Neural cell (in vitro differentiated cells): ENCODE results near the gene PPP3R1. TPM values are rescaled to one million over a fixed set of nuclear protein-coding genes. Genes with fewer than 3 reads are reported as not detected.

Experiments used
- H2AFZ ChIP-seq: fragments of 200-600, 300-800 bp; sonication (generic), shearing (Covaris generic); 2 replicates; pipeline ENCODE4 v1.6.0; 2014; ENCODE audit warnings: low read depth, mild to moderate bottlenecking, antibody characterized with exemption, low read length, moderate library complexity
- H3F3A ChIP-seq: fragments of 200-600 bp; shearing (Covaris generic); 2 replicates; pipeline ENCODE4 v1.6.1; 2016; ENCODE audit warnings: mild to moderate bottlenecking, moderate library complexity, mixed read lengths, antibody characterized with exemption, low read length; ENCODE audit not compliant: insufficient read depth, poor library complexity, severe bottlenecking
- H3K27ac ChIP-seq: fragments of 200-600, 300-800 bp; sonication (generic), shearing (Covaris generic); 2 replicates; pipeline ENCODE4 v1.5.1; 2014; ENCODE audit warnings: mild to moderate bottlenecking, low read length, moderate library complexity
- H3K27me3 ChIP-seq: fragments of 300-800, 200-600 bp; sonication (generic), shearing (Covaris generic); 2 replicates; pipeline ENCODE4 v1.6.0; 2014; ENCODE audit warnings: mild to moderate bottlenecking, low read depth, low read length, moderate library complexity; ENCODE audit not compliant: insufficient read depth
- H3K36me3 ChIP-seq: fragments of 300-800, 200-600 bp; sonication (generic), shearing (Covaris generic); 2 replicates; pipeline ENCODE4 v1.5.1; 2014; ENCODE audit warnings: mild to moderate bottlenecking, antibody characterized with exemption, low read length, moderate library complexity; ENCODE audit not compliant: insufficient read depth
- H3K4me2 ChIP-seq: fragments of 300-800, 200-600 bp; sonication (generic), shearing (Covaris generic); 2 replicates; pipeline ENCODE4 v1.6.0; 2014; ENCODE audit warnings: mild to moderate bottlenecking, low read length
- H3K4me3 ChIP-seq: fragments of 300-800, 200-600 bp; sonication (generic), shearing (Covaris generic); 2 replicates; pipeline ENCODE4 v1.5.1; 2014; ENCODE audit warnings: mild to moderate bottlenecking, low read length, moderate library complexity
- H3K79me2 ChIP-seq: fragments of 200-600 bp; shearing (Covaris generic); replicated peaks from 2 replicates; pipeline ENCODE4 v1.6.0; 2014; ENCODE audit warnings: mild to moderate bottlenecking, low read length, moderate library complexity; ENCODE audit not compliant: insufficient read depth
- H3K9ac ChIP-seq: fragments of 300-800, 200-600 bp; sonication (generic), shearing (Covaris generic); 2 replicates; pipeline ENCODE4 v1.6.1; 2016; ENCODE audit warnings: mild to moderate bottlenecking, low read length, mixed read lengths
- H3K9me2 ChIP-seq: fragments of 200-600 bp; shearing (Covaris generic); 2 replicates; pipeline ENCODE4 v1.6.1; 2016; ENCODE audit warnings: mild to moderate bottlenecking, low read length, mixed read lengths; ENCODE audit not compliant: insufficient read depth
- H3K9me3 ChIP-seq: fragments of 200-600, 300-800 bp; sonication (generic), shearing (Covaris generic); 2 replicates; pipeline ENCODE4 v1.6.1; 2016; ENCODE audit warnings: mild to moderate bottlenecking, mixed run types, low read length, moderate library complexity, mixed read lengths
- H4K20me1 ChIP-seq: fragments of 200-600 bp; shearing (Covaris generic); 2 replicates; pipeline ENCODE4 v1.6.1; 2016; ENCODE audit warnings: mild to moderate bottlenecking, mixed run types; ENCODE audit not compliant: insufficient read depth
- EP300 ChIP-seq: fragments of 450-650 bp; conservative IDR thresholded peaks from 2 replicates; pipeline ENCODE4 v1.6.1; 2014; ENCODE audit warnings: antibody characterized with exemption, mild to moderate bottlenecking, moderate library complexity; ENCODE audit not compliant: poor library complexity, severe bottlenecking
- EZH2 ChIP-seq: fragments of 200-600, 300-800 bp; shearing (Covaris generic), sonication (generic); IDR thresholded peaks from 2 replicates; pipeline ENCODE4 v1.6.1; 2014; ENCODE audit warnings: antibody characterized with exemption, low read length, borderline replicate concordance, mild to moderate bottlenecking; ENCODE audit not compliant: insufficient read depth, poor library complexity, severe bottlenecking
- MXI1 ChIP-seq: fragments of 450-650 bp; conservative IDR thresholded peaks from 2 replicates; pipeline ENCODE4 v1.6.1; 2014; ENCODE audit warnings: antibody characterized with exemption, mild to moderate bottlenecking; ENCODE audit not compliant: poor library complexity, severe bottlenecking
- POLR2AphosphoS5 ChIP-seq: IDR thresholded peaks from 2 replicates; pipeline ENCODE4 v1.6.1; 2012
- RAD21 ChIP-seq: fragments of 450-650 bp; conservative IDR thresholded peaks from 2 replicates; pipeline ENCODE4 v1.6.1; 2014; ENCODE audit warnings: antibody characterized with exemption, mild to moderate bottlenecking, moderate library complexity
- SMC3 ChIP-seq: fragments of 450-650 bp; conservative IDR thresholded peaks from 2 replicates; pipeline ENCODE4 v1.6.1; 2014; ENCODE audit warnings: antibody characterized with exemption, mild to moderate bottlenecking, moderate library complexity; ENCODE audit not compliant: poor library complexity
- TAF1 ChIP-seq: IDR thresholded peaks from 2 replicates; pipeline ENCODE4 v1.6.1; 2012; ENCODE audit warnings: low read depth
- polyA plus RNA-seq: library from polyadenylated mRNA; depleted of rRNA; stranded (reverse); fragments of >200 nt; gene quantifications from 2 replicates; pipeline ENCODE4 v1.2.3, GENCODE V29; 2014
- TF ChIP-seq, protein P1 (sequence below): IDR thresholded peaks from 2 replicates; pipeline ENCODE4 v1.6.1; 2012; ENCODE audit warnings: borderline replicate concordance
- TF ChIP-seq, protein P2 (sequence below): fragments of 450-650 bp; IDR thresholded peaks from 2 replicates; pipeline ENCODE4 v1.5.1; 2014; ENCODE audit warnings: antibody characterized with exemption, mild to moderate bottlenecking, moderate library complexity; ENCODE audit not compliant: poor library complexity, severe bottlenecking

Gene PPP3R1
- polyA plus RNA-seq, 1 donor from 2014 or later = 45.3 TPM

DNA sequence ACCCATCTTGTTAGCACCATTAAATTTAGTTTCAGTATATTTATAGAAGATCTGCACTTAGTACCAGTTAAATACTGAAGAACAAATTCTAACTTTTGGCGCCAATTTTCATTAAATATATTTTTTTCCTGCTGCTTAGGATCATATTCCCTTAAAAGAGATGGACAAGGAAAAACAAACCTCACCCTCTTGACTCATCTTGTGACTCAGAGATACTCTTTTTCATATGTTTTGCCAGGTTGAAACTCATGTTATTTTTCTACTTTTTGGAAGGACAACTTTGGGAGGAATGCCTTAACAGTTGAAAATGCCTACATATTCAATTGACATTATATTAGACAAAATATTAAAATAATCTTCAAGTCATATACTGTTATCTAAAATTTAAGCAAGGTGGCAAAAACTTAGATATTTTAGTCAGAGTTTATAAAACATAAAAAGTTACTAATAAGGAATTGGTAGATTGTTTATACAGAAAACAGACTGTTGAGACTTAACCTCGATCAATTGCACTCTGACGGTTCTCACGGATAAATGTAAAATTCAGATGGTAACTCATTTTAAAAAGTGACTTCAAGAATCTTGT lies 58.5 kb downstream of the PPP3R1 start:
- no peak overlapping the region for H2AFZ ChIP-seq
- no peak overlapping the region for H3K9ac ChIP-seq
- H3K36me3 ChIP-seq = no peaks in the 10 kb centered on the region
- no peaks in the 10 kb centered on the region for H3K9me3 ChIP-seq
- H3K9me2 ChIP-seq = no peaks in the 10 kb centered on the region
- no peaks in the 10 kb centered on the region for H3F3A ChIP-seq
- H3K4me3 ChIP-seq = no peak overlapping the region
- no peak overlapping the region for H3K4me2 ChIP-seq
- H4K20me1 ChIP-seq = no peaks in the 10 kb centered on the region
- H3K27ac ChIP-seq = no peak overlapping the region
- TF ChIP-seq TAF1 (no peak), POLR2AphosphoS5 (no peak)
- H3K79me2 ChIP-seq = peaks cover 31% of the 10 kb centered on the region
- no peaks in the 10 kb centered on the region for H3K27me3 ChIP-seq

DNA sequence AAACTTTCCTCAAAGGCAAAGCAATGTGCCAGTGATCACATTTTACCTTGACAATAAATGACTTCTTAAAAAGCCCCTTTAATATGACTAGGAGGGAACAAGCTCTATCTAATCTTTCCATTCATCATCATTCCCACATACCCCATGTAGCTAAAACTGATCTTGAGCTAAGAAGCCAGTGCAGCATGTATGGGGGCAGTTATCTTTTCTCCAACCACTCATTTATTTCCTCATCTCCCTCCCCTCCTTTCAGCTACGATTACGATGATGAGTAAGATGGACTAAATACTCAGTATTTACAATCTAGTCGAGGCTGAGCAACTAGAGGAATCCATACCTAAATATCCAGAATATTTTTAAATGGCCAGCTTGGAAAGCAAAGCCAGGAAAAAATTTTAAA lies 59.2 kb downstream of the PPP3R1 start:
- TF ChIP-seq EZH2 = no peak
- TF ChIP-seq, protein P1, sequence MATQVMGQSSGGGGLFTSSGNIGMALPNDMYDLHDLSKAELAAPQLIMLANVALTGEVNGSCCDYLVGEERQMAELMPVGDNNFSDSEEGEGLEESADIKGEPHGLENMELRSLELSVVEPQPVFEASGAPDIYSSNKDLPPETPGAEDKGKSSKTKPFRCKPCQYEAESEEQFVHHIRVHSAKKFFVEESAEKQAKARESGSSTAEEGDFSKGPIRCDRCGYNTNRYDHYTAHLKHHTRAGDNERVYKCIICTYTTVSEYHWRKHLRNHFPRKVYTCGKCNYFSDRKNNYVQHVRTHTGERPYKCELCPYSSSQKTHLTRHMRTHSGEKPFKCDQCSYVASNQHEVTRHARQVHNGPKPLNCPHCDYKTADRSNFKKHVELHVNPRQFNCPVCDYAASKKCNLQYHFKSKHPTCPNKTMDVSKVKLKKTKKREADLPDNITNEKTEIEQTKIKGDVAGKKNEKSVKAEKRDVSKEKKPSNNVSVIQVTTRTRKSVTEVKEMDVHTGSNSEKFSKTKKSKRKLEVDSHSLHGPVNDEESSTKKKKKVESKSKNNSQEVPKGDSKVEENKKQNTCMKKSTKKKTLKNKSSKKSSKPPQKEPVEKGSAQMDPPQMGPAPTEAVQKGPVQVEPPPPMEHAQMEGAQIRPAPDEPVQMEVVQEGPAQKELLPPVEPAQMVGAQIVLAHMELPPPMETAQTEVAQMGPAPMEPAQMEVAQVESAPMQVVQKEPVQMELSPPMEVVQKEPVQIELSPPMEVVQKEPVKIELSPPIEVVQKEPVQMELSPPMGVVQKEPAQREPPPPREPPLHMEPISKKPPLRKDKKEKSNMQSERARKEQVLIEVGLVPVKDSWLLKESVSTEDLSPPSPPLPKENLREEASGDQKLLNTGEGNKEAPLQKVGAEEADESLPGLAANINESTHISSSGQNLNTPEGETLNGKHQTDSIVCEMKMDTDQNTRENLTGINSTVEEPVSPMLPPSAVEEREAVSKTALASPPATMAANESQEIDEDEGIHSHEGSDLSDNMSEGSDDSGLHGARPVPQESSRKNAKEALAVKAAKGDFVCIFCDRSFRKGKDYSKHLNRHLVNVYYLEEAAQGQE = no peak
- TF ChIP-seq RAD21 = no peak
- TF ChIP-seq SMC3 = no peak
- TF ChIP-seq, protein P2, sequence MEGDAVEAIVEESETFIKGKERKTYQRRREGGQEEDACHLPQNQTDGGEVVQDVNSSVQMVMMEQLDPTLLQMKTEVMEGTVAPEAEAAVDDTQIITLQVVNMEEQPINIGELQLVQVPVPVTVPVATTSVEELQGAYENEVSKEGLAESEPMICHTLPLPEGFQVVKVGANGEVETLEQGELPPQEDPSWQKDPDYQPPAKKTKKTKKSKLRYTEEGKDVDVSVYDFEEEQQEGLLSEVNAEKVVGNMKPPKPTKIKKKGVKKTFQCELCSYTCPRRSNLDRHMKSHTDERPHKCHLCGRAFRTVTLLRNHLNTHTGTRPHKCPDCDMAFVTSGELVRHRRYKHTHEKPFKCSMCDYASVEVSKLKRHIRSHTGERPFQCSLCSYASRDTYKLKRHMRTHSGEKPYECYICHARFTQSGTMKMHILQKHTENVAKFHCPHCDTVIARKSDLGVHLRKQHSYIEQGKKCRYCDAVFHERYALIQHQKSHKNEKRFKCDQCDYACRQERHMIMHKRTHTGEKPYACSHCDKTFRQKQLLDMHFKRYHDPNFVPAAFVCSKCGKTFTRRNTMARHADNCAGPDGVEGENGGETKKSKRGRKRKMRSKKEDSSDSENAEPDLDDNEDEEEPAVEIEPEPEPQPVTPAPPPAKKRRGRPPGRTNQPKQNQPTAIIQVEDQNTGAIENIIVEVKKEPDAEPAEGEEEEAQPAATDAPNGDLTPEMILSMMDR = no peak
- TF ChIP-seq EP300 = no peak
- no peak for TF ChIP-seq MXI1
- TF ChIP-seq POLR2AphosphoS5 = no peak
- no peak for TF ChIP-seq TAF1
- Histone ChIP-seq H3K79me2 (peaks cover 34% of the 10 kb centered on the region), H4K20me1 (no peaks in the 10 kb centered on the region), H3K4me3 (no peak overlapping the region), H3K9ac (no peak overlapping the region), H3F3A (no peaks in the 10 kb centered on the region), H3K36me3 (no peaks in the 10 kb centered on the region), H3K9me3 (no peaks in the 10 kb centered on the region), H3K27me3 (no peaks in the 10 kb centered on the region), H3K27ac (no peak overlapping the region), H2AFZ (no peak overlapping the region), H3K9me2 (no peaks in the 10 kb centered on the region), H3K4me2 (no peak overlapping the region)
